Upper lobe of right lung (tissue), 1 donor: ENCODE measurements around the gene SLC12A7. TPM values are rescaled to one million over a fixed set of nuclear protein-coding genes. Genes with fewer than 3 reads are reported as not detected.

Source experiments
- ATAC-seq: fragments of 200-7000 bp; cut with Tn5 transposase; one replicate; pipeline ENCODE4 v1.9.1; 2020; ENCODE audit warnings: mild to moderate bottlenecking, moderate library complexity
- DNase-seq: peaks from one replicate; pipeline ENCODE4 v3.0.0-alpha.2; 2020
- H3K27ac ChIP-seq: fragments of 200-600 bp; one replicate; pipeline ENCODE4 v1.8.0; 2022
- H3K27me3 ChIP-seq: fragments of 200-600 bp; one replicate; pipeline ENCODE4 v1.8.0; 2022; ENCODE audit warnings: mild to moderate bottlenecking
- H3K36me3 ChIP-seq: fragments of 200-600 bp; one replicate; pipeline ENCODE4 v1.8.0; 2022
- H3K4me1 ChIP-seq: fragments of 200-600 bp; one replicate; pipeline ENCODE4 v1.8.0; 2022
- H3K4me3 ChIP-seq: fragments of 200-600 bp; one replicate; pipeline ENCODE4 v1.8.0; 2022; ENCODE audit warnings: mild to moderate bottlenecking
- H3K9me3 ChIP-seq: fragments of 200-600 bp; one replicate; pipeline ENCODE4 v1.8.0; 2022
- CTCF ChIP-seq: fragments of 200-600 bp; IDR thresholded peaks from one replicate; pipeline ENCODE4 v1.8.0; 2022; ENCODE audit warnings: antibody characterized with exemption
- intact Hi-C: fragments of 100-400 bp; cut with DNase I; formaldehyde crosslinking; loops from one replicate; pipeline ENCODE4 v1.11.0; 2022
- total RNA-seq: library from RNA; stranded (reverse); fragmentation: NEBNext Ultra II Directional; extraction: Animal tissue kit (Norgen Biotek cat#: 25700); gene quantifications from one replicate; pipeline ENCODE4 v1.2.1, GENCODE V29; 2021
- donor health status: DM: no; HTN: yes; CAD: no; lungs with severe emphysema.

SLC12A7 gene
- total RNA-seq, 1 donor from 2014 or later, result 49.6 TPM

GRCh38 chr5:1066676-1067075, 45.2 kb downstream of the SLC12A7 start:
- H3K36me3 ChIP-seq, result peaks cover 24% of the 10 kb centered on the region
- H3K9me3 ChIP-seq, result no peaks in the 10 kb centered on the region
- DNase-seq (no peak), ATAC-seq (no peak)
- intact Hi-C loops, result no loop called here
- TF ChIP-seq CTCF, result no peak
- no peaks in the 10 kb centered on the region for H3K4me1 ChIP-seq
- H3K4me3 ChIP-seq, result no peak overlapping the region
- no peaks in the 10 kb centered on the region for H3K27me3 ChIP-seq
- H3K27ac ChIP-seq, result no peak overlapping the region

DNA sequence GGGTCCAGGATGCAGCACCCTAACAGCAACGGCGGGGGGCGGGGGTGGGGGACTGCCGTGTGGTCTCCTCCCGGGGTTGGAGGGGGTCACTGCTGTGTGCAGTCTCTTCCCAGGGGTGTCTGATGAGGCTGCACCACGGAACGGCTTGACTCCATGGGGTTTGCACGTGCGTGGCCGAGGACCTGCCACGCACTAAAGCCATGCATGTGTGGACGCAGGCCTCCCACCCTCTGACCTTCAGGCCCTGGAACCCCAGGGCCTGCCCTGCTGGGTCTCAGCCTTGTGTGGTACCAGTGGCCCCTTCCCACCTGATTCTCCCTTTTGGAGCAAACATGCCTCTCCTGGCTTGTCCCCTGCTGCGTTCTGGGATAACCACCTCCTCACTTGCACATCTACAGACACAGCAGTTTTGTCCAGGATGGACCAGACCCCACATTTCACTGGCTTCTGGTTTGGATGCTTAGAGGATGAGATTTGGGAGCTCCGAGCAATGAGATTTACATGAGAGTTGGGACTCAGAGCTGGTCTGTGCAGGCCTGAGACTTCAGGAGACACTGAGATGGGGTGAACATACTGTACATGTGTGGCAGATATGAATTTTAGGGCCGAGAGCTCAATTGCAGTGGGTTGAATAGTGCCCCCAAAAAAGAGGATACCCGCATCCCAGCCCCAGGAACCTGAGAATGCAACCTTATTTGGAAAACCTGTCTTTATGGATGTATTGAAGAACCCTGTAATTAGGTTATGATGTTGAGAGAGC, 45.8 kb downstream of the SLC12A7 start:
- Histone ChIP-seq H3K27me3 (no peaks in the 10 kb centered on the region), H3K4me3 (no peak overlapping the region), H3K36me3 (peaks cover 28% of the 10 kb centered on the region), H3K9me3 (no peaks in the 10 kb centered on the region), H3K27ac (no peak overlapping the region), H3K4me1 (no peaks in the 10 kb centered on the region)
- no peak for DNase-seq
- TF ChIP-seq CTCF, result no peak
- no peak for ATAC-seq
- intact Hi-C loops, result no loop called here

DNA sequence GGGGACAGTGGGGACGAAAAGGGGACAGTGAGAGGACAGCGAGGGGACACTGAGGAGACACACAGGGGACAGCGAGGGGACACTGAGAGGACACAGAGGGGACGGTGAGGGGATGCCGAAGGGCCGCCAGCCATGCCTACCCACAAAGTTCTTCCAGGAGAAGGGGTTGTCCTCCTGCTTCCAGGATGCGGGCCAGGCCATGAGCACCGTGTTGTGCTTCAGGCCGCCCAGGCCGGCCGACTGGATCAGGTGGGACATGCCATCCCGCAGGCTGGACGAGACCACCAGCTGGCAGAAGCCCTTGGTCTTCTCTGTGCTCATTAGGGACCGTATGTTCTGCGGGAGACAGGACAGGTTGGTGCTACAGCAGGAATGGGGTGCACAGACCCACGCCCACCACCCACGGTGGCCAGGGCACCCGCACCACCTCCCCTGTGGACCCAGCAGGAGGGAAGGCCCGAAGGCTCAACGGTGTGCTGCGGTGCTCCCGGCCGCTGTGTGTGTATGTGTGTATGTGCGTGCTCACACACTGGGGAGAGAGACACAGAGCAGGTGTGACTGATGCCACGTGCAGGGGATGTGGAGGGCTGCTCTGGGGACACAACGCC, 46.6 kb downstream of the SLC12A7 start:
- H3K4me3 ChIP-seq, result no peak overlapping the region
- peaks cover 32% of the 10 kb centered on the region for H3K36me3 ChIP-seq
- no peaks in the 10 kb centered on the region for H3K4me1 ChIP-seq
- TF ChIP-seq CTCF, result no peak
- no peaks in the 10 kb centered on the region for H3K27me3 ChIP-seq
- ATAC-seq (no peak), DNase-seq (no peak)
- H3K27ac ChIP-seq, result no peak overlapping the region
- H3K9me3 ChIP-seq, result no peaks in the 10 kb centered on the region
- intact Hi-C loops, result no loop called here

GRCh38 chr5:1064383-1065142, 47.3 kb downstream of the SLC12A7 start:
- Histone ChIP-seq H3K4me1 (no peaks in the 10 kb centered on the region), H3K36me3 (peaks cover 38% of the 10 kb centered on the region), H3K4me3 (no peak overlapping the region), H3K9me3 (no peaks in the 10 kb centered on the region), H3K27me3 (no peaks in the 10 kb centered on the region), H3K27ac (no peak overlapping the region)
- intact Hi-C loops, result no loop called here
- no peak for TF ChIP-seq CTCF
- DNase-seq (no peak), ATAC-seq (no peak)

- intact Hi-C loops, result no loop called here
- Histone ChIP-seq H3K9me3 (no peaks in the 10 kb centered on the region), H3K27ac (no peak overlapping the region), H3K4me3 (no peak overlapping the region), H3K36me3 (peaks cover 38% of the 10 kb centered on the region), H3K4me1 (no peaks in the 10 kb centered on the region), H3K27me3 (no peaks in the 10 kb centered on the region)
- no peak for TF ChIP-seq CTCF
- ATAC-seq (no peak), DNase-seq (no peak)
These were observed 48.0 kb downstream of the SLC12A7 start for GRCh38 chr5:1063661-1064382.
